Left lung (tissue), 10 donors: Measurements from ENCODE around the gene SORL1. TPM values are rescaled to one million over a fixed set of nuclear protein-coding genes. Genes with fewer than 3 reads are reported as not detected.
A peak's percentile ranks its signal among the peaks of the same experiment; 100 is the strongest.

Experiments used
- ATAC-seq: fragments of 200-7000 bp; cut with Tn5 transposase; one replicate; pipeline ENCODE4 v1.9.1; 2020; ENCODE audit warnings: moderate library complexity
- DNase-seq, 4 donors: peaks; one replicate each; pipeline ENCODE4 v3.0.0-alpha.2; 2013 to 2020
- H3K27ac ChIP-seq, 2 donors: fragments of 200-600 bp; sonication (generic) in 1 of 2; one replicate each; pipeline versions ENCODE4 v1.5.0 to v1.8.0; 2020 to 2021
- H3K27me3 ChIP-seq, 2 donors: fragments of 200-600 bp; sonication (generic) in 1 of 2; one replicate each; pipeline versions ENCODE4 v1.5.0 to v1.8.0; 2020 to 2021
- H3K36me3 ChIP-seq, 2 donors: fragments of 200-600 bp; sonication (generic) in 1 of 2; one replicate each; pipeline versions ENCODE4 v1.5.0 to v1.8.0; 2020 to 2021
- H3K4me1 ChIP-seq, 2 donors: fragments of 200-600 bp; one replicate each; pipeline ENCODE4 v1.8.0; 2021
- H3K4me3 ChIP-seq, 2 donors: fragments of 200-600 bp; sonication (generic) in 1 of 2; one replicate each; pipeline versions ENCODE4 v1.5.0 to v1.8.0; 2020 to 2021; ENCODE audit warnings: mild to moderate bottlenecking in 1 of 2
- H3K9me3 ChIP-seq, 2 donors: fragments of 200-600 bp; sonication (generic) in 1 of 2; one replicate each; pipeline versions ENCODE4 v1.5.0 to v1.8.0; 2020 to 2021
- CTCF ChIP-seq, 2 donors: fragments of 200-600 bp; sonication (generic) in 1 of 2; IDR thresholded peaks; one replicate each; pipeline versions ENCODE4 v1.5.0 to v1.8.0; 2021; ENCODE audit warnings: antibody characterized with exemption in 2 of 2
- intact Hi-C, 2 donors: fragments of 100-400 bp; cut with DNase I; formaldehyde crosslinking; loops; one replicate each; pipeline versions ENCODE4 v1.11.2 to v1.14.2; 2022
- polyA plus RNA-seq, 6 donors: library from polyadenylated mRNA; unstranded; fragments of 120-200 nt; gene quantifications; one replicate each; pipeline ENCODE4 v1.2.1, GENCODE V29; 2013; ENCODE audit not compliant: insufficient read length in 6 of 6
- total RNA-seq, 2 donors: library from RNA; stranded (reverse); fragmentation: NEBNext Ultra II Directional; extraction: Animal tissue kit (Norgen Biotek cat#: 25700); gene quantifications; one replicate each; pipeline ENCODE4 v1.2.1, GENCODE V29; 2021
- donor health status: DM: no; HTN: yes; CAD: no.
- donor health status: DM: no; HTN: no; CAD: no.

Gene SORL1
- total and polyA plus RNA-seq, 8 donors = 29.8 to 114 (median 33.4) TPM

GRCh38 chr11:121608545-121609098, 156.5 kb downstream of the SORL1 start:
- no peak for DNase-seq
- no peak overlapping the region for H3K27ac ChIP-seq
- H3K36me3 ChIP-seq = peaks cover 0 to 99% of the 10 kb centered on the region in 2 donors
- H3K27me3 ChIP-seq = no peaks in the 10 kb centered on the region
- no peaks in the 10 kb centered on the region for H3K9me3 ChIP-seq
- intact Hi-C loops = no loop called here
- H3K4me3 ChIP-seq = no peak overlapping the region
- TF ChIP-seq CTCF (IDR thresholded peaks at IDR 0.05) = no peak
- ATAC-seq = no peak
- no peaks in the 10 kb centered on the region for H3K4me1 ChIP-seq

DNA sequence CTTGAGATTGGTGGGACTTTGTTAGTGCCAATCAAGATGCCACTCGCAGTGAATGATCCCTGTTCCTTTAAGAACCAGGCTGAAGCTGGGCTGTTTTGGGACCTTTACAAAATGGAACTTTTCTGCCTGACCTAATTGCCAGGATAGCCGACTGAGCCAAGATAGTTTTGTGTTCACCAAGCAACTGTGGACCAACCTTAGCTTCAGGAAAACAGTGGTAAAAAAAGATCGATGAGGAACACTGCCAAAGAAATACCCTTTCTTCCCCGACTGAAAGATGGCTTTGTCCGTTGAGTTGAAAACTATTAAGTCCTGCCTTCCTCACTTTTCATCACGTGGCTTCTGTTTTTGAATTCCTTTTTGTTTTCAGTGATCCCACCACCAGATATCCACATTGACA, 158.6 kb downstream of the SORL1 start:
- Histone ChIP-seq H3K27me3 (no peaks in the 10 kb centered on the region), H3K4me1 (no peaks in the 10 kb centered on the region), H3K36me3 (peaks cover 0 to 99% of the 10 kb centered on the region in 2 donors), H3K27ac (no peak overlapping the region), H3K9me3 (no peaks in the 10 kb centered on the region), H3K4me3 (no peak overlapping the region)
- DNase-seq (no peak), ATAC-seq (no peak)
- TF ChIP-seq CTCF (IDR thresholded peaks at IDR 0.05) = no peak
- intact Hi-C loops = no loop called here

DNA sequence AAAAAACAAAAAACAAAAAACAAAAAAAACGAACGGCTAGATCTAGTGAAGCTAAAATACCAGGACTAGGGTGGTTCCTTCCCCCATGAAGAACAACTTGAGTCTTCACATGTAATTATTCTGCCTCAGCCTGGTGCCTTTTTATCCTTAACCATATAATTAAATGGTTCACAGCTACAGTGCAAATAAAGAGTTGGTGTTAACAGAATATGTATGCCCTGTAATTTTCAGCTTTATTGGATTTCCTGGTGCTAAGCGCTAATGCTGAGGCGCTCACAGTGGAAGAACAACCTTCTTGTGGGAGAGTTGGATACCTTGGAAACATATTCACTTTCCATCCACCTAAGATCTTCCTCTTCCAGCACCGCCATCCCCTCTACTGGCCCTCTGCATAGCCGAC, 159.1 kb downstream of the SORL1 start:
- no peak for ATAC-seq
- no peak overlapping the region for H3K27ac ChIP-seq
- H3K27me3 ChIP-seq = no peaks in the 10 kb centered on the region
- DNase-seq = no peak
- TF ChIP-seq CTCF (IDR thresholded peaks at IDR 0.05) = no peak
- H3K36me3 ChIP-seq = peaks cover 0 to 99% of the 10 kb centered on the region in 2 donors
- H3K4me3 ChIP-seq = no peak overlapping the region
- intact Hi-C loops = no loop called here
- no peaks in the 10 kb centered on the region for H3K4me1 ChIP-seq
- H3K9me3 ChIP-seq = no peaks in the 10 kb centered on the region

- no peak overlapping the region for H3K4me3 ChIP-seq
- intact Hi-C loops = no loop called here
- no peaks in the 10 kb centered on the region for H3K9me3 ChIP-seq
- no peak overlapping the region for H3K27ac ChIP-seq
- H3K27me3 ChIP-seq = no peaks in the 10 kb centered on the region
- H3K4me1 ChIP-seq = no peaks in the 10 kb centered on the region
- TF ChIP-seq CTCF (IDR thresholded peaks at IDR 0.05) = no peak
- ATAC-seq (peak; percentile 34), DNase-seq (peak in 2 of 4 donors; percentile 17 to 46)
- H3K36me3 ChIP-seq = peaks cover 0 to 98% of the 10 kb centered on the region in 2 donors
Observed at GRCh38 chr11:121613724-121614123, 161.6 kb downstream of the SORL1 start.

- Histone ChIP-seq H3K4me1 (no peaks in the 10 kb centered on the region), H3K4me3 (no peak overlapping the region), H3K27ac (no peak overlapping the region), H3K27me3 (no peaks in the 10 kb centered on the region), H3K9me3 (no peaks in the 10 kb centered on the region), H3K36me3 (peaks cover 0 to 98% of the 10 kb centered on the region in 2 donors)
- DNase-seq = no peak
- no peak for TF ChIP-seq CTCF (IDR thresholded peaks at IDR 0.05)
- no peak for ATAC-seq
- intact Hi-C loops = no loop called here
Observed at GRCh38 chr11:121614636-121615240, 162.6 kb downstream of the SORL1 start.
